ENCODE results near the gene MMD.
"Not testable (repeated sequence)": the region's sequence is repeated elsewhere in the genome, so short reads cannot be mapped to it uniquely, and the experiment has no call there.

Gene MMD

DNA sequence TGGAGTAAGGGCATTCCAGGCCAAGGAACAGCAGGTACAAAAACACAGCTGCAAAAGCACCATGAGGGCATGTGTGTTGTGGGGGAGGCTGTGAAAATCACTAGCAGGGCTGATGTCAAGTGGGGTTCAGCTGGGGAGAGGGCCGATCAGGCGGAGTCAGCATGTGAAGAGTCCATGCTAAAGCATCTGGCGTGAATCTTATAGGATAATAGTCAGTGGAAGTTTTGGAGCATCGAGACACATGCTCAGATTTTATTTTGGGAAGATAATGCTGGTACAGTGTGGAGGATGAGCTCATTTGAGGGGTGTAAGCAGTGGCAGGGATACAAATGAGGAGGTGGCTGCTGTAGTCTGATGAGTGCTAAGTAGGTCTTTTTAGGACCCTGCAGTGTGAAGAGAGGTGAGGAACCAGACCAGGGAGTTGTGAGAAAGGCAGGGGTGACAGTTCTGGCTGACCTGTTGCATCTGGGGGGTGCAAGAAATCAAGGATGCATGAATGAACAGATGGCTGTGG lies 30.3 kb downstream of the MMD start:
- no peak for DNase-seq

DNA sequence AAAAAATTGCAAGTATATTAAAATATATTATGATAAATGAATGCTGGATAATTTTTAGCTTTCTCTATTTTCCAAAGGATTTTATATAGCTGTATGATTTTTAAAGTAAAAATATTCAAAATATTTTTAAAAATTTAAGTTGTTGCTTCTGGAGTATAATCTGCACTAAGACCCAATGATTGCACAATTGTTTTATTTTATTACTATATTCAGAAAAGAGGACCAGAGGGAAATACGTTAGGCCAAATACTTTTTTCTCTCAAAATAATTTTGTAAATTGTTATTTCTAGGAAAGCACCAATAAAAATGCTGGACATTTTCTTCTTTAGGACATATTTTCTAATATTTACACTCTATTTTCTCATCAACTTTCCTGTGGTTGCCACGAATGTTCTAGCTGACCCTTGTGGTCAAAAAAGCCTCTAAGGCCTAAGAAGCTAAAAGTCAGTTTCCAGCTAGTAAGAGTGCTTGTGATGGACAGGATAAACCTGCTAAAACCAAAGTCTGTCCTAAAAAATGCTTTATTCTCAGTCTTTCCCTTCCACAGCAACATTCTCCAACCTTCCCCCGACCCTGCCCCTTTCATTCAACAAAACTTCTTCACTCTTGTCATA lies 31.2 kb downstream of the MMD start:
- DNase-seq = no peak

DNA sequence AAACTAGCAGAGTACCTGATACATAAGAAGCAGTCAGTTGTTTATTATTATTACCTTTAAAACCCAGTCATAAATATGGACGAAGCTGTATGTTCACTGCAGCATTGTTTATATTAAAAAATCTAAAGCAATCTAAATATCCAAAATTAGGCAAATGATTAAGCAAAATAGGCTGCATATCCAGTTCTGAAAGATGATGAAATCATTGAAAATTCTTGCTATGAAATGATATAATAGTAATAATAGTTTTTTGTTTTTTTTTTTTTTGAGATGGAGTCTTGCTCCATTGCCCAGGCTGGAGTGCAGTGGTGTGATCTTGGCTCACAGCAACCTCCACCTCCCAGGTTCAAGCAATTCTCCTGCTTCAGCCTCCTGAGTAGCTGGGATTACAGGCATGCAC lies 31.9 kb downstream of the MMD start:
- DNase-seq = not testable (repeated sequence)

GRCh38 chr17:55388842-55389241 lies 32.8 kb downstream of the MMD start:
- DNase-seq = no peak

- DNase-seq = no peak
These were observed 34.8 kb downstream of the MMD start for GRCh38 chr17:55386796-55387332.

DNA sequence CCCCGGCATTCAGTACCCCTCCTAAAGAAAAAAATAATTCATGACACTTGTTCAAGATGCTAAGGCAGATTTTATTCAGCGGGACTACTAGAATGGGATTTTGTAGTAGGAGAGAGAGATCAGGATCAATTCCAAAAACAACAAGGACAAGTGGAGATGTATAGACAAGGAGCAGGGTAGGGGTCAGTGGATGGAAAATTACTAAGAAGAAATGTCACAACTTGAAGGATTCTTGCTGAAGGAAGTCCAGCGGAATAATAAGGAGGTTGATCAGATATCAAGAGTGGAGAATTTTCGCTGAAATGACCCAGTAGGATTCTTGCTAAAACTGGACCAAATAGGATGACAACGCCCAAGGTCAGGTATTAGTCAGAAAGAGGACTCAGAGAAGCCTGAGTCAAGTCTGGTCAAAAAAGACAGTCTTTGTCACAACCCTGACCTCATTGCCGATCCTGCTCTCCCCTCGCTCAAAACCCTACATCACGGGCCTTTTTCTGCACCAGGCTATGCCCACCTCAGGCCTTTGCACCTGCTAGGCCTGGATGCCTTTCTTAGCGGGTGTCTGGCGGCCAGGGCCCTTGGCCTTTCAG lies 36.9 kb downstream of the MMD start:
- no peak for DNase-seq

DNA sequence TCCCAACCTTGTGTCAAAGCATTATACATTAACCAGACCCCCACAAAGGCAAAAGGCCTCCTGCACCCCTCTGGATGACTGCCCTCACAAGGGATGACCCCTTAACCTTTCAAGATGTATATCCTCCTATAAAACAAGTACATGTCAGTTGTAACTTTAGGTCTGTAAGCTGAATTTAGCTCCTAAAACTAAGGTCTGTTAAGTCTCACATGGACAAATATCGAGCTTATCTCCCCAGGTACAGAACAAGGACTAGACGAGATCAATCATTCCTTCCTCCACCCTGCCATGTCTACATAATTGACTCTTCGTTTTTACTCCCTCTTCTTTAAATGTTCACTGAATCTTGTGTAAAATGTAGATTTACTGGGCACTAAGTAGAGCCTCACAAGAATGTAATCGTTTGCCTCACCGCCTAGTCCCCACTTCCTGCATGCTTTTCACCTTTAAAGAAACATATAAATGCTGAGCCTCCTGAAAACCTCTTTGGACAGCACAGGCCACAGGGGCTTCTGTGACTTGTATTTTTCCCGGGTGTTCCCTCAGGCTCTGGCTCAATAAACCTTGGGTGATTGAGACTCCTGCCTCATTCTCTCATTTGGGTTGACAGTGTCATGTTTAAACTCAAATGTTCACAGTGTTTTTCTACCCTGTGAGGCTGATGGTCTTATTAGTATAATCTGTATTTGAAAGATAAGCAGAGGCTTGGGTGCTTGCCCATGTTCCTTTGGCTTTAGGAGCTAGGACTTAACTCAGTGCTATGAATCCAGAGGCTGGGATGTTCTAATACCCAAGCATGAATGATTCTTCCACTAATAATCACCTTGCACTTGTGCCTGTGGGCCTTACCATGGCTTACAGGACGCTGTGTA lies 37.6 kb downstream of the MMD start:
- no peak for DNase-seq

- DNase-seq = no peak
These were observed 40.4 kb downstream of the MMD start for GRCh38 chr17:55381017-55381770.

DNA sequence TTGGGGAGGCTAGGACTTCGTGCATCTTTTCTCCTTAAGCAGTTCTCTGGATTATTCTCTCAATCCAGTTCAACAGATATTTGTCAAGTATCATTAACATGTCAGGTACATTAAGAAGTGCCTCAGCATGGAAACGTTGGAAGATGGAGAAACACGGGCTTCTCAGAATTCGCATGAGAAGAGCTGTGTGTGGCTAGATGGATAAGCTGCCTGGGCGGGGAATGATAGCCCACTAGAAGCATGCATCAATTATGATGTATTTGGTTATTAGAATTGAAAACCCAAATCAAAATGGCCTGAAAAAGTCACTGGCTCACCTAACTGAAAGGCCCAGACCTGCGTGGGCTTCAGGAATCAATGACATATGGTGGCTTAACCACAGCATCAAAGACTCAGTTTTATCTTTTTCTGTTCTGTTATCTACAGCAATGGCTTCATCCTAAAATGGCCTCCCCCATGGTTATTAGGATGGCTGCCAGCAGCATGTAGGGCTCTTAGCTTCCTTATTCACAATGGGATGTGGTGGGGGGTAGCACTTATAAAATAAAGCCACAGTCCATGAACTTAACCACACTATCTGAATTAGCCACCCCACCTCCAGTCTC lies 43.9 kb downstream of the MMD start:
- no peak for DNase-seq

GRCh38 chr17:55368706-55369105 lies 52.9 kb downstream of the MMD start:
- no peak for DNase-seq

GRCh38 chr17:55366020-55366481 lies 55.6 kb downstream of the MMD start:
- DNase-seq = peak; percentile 57

DNA sequence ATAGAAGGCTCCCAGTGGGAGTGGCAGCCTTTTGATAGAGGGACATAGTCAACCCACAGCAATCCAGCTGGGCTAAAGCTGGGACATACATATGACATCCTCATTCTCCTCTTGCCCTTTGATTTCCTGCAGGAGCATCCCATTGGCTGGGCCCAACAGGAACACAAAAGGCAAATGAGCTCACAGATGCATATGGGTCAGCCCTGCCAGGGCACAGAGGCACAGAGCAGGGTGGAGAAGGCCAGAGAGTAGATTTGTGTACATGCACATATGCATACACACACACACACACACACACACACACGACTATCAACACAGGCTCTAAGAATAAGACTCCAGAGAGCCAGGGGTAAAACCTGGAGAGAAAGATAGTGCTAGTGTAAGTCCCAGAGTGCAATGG lies 58.6 kb downstream of the MMD start:
- no peak for DNase-seq

- DNase-seq = no peak
These were observed 60.7 kb downstream of the MMD start for GRCh38 chr17:55360971-55361370.

DNA sequence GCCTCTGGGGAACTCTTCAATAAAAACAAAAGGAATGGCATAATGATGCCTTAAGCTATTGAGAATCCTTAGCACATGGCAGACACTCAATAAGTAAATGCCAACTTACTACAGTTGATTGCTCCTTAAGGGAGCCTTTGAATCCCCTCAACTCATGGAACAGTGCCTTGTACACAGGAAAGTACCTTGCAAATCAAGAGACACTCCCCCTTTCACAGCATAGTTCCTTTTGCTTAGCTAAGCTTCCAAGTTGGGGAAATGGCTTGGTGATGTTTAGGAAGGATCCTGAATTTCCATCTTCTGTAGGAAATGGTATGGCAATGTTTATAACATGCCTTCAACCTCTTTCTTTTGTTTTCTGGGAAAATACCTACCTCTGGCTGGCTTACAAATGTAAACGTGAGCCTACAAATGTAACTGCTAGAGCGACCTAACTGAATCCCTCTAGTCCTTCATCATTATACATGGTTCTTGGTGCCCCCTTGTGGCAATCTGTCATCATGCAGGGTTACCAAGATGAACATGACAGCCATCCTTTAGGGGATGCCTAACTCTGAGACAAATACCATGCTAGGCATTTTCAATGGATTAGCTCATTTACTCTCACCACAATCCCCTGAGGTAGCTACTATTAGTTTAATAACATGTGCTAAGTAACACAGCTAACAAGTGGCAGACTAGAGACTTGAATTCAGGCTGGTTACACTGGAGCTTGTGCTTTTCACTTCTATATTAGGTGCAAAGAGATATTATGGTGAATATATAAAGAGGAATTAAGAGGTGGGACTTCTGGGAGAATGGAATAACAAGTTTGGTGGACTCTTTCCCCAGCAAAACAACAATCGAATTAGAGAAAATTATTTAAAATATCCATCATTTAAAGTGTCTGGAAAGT lies 65.0 kb downstream of the MMD start:
- peak; percentile 82 for DNase-seq

DNA sequence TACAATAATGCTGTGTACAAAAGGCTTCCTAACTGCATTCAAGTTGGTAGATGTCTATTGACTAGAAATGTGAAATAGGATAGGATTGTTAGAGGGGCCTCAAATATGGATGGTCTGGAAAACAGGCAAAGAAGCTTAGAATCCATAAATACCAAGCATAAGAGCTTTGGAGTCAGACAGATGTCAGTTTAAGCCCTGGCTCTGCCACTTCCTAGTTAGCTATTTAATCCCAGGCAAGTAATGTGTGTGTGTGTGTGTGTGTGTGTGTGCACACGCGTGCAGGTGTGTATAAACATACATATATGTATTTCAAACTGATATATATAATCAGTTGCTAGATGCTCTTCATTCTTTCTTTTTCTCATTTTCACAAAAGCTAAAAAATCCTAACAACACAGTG lies 66.7 kb downstream of the MMD start:
- no peak for DNase-seq

GRCh38 chr17:55354010-55354409 lies 67.6 kb downstream of the MMD start:
- no peak for DNase-seq

DNA sequence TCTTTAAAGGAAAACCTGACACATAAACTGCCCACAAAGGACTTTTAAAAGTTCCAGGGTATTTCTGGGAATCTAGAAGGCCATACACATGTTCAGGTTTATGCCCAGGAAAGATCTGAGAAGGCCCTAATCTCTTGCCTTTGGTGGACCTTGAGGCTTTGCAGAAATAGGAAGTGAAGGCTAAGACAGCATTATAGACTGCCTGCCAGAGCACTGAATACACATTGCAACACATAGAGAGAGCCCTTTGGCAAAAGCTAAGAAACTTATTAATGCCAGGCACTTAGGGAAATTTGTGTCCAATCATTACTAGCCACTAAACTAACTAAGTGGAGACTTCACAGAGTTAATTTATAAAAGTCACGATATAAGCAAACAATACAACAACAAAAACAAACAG lies 70.4 kb downstream of the MMD start:
- no peak for DNase-seq

- DNase-seq = no peak
These were observed 70.8 kb downstream of the MMD start for GRCh38 chr17:55350825-55351205.

DNA sequence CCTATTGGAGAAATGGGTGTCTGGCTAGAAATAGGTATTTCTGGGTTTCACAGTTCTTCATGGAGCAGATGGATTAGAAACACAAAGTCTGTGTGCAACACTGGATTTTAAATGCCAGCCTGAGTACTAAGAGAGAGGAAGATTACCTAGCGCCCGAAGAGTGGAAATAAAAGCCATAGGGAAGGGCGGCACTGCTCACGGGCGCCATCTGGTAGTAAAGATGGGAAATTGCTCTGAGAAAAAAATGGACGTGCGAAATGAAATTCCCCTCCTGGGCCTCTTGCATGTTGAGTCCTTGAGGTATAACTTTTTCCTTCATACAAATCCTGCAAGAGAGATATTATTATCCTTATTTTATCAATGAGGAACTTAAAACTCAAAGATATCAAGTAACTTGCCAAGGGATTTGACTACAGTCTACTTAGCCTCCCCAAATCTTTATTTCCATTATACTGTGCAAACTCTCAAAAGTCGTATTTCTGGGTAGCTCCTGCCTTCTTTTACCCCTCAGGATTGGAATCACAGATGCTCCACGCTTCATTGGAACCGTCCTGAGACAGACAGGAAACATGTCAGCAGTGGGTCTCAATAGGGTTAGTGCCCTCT lies 72.8 kb downstream of the MMD start:
- DNase-seq = peak; percentile 89

DNA sequence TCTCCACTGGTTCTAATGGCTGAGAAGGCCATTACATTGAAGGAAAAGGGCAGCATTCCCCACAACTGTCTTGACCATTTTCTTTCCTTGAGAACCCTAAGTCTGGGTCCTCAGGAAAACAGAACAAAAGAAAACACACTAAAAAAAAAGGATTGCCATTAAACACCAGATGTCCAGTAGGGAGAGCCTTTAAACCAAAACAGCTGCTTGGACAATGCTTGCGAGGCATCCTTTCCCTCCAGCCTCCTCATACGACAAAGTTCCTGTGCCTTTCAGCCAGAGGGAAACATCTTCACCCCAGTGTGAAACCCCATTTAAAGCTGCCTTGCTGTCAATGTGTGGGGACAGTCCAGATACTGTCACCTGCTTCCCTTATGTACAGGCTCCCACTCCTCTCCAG lies 74.3 kb downstream of the MMD start:
- DNase-seq = no peak

- no peak for DNase-seq
These were observed 75.0 kb downstream of the MMD start for GRCh38 chr17:55346658-55347057.

Measured in eye (tissue), 1 donor.